Kidney (tissue), 14 donors: ENCODE data around the gene LRRC45. TPM values are rescaled to one million over a fixed set of nuclear protein-coding genes. Genes with fewer than 3 reads are reported as not detected.
A peak's percentile ranks its signal among the peaks of the same experiment; 100 is the strongest.

Source experiments
- DNase-seq, 5 donors: peaks; one replicate each; pipeline ENCODE4 v3.0.0-alpha.2; 2013 to 2020
- FAIRE-seq: peaks from 2 replicates; lab custom pipeline; 2012; peaks lifted over from hg19 to GRCh38; lab: Jason Lieb, UNC
- H3K27ac ChIP-seq, 2 donors: one replicate each; pipeline ENCODE4 v1.7.0; 2013; ENCODE audit warnings: low read depth in 2 of 2, low read length in 2 of 2, inconsistent platforms in 1 of 2
- H3K27me3 ChIP-seq: one replicate; pipeline ENCODE4 v1.7.1; 2013; ENCODE audit warnings: low read length, inconsistent platforms; ENCODE audit not compliant: control insufficient read depth, insufficient read depth
- H3K36me3 ChIP-seq, 3 donors: one replicate each; pipeline versions ENCODE4 v1.7.0 to v1.7.1; 2013; ENCODE audit warnings: low read length in 3 of 3, control low read depth in 1 of 3, inconsistent platforms in 1 of 3; ENCODE audit not compliant: insufficient read depth in 3 of 3, control insufficient read depth in 2 of 3
- H3K4me1 ChIP-seq, 3 donors: one replicate each; pipeline versions ENCODE4 v1.7.0 to v1.7.1; 2013; ENCODE audit warnings: low read length in 3 of 3, inconsistent platforms in 1 of 3, low read depth in 1 of 3; ENCODE audit not compliant: control insufficient read depth in 2 of 3, insufficient read depth in 2 of 3
- H3K4me3 ChIP-seq, 3 donors: one replicate each; pipeline versions ENCODE4 v1.7.0 to v1.8.1; 2013; ENCODE audit warnings: low read length in 3 of 3, control low read depth in 1 of 3, inconsistent platforms in 1 of 3
- H3K9ac ChIP-seq, 3 donors: one replicate each; pipeline versions ENCODE4 v1.7.0 to v1.7.1; 2013; ENCODE audit warnings: low read length in 3 of 3, control low read depth in 1 of 3, inconsistent platforms in 1 of 3
- H3K9me3 ChIP-seq, 3 donors: one replicate each; pipeline versions ENCODE4 v1.7.0 to v1.7.1; 2013; ENCODE audit warnings: low read length in 3 of 3, control low read depth in 1 of 3, inconsistent platforms in 1 of 3; ENCODE audit not compliant: control insufficient read depth in 2 of 3, insufficient read depth in 1 of 3
- CTCF ChIP-seq: IDR thresholded peaks from 3 replicates; pipeline ENCODE4 v1.5.1; 2012; ENCODE audit warnings: mild to moderate bottlenecking, moderate library complexity, borderline replicate concordance; ENCODE audit not compliant: insufficient read depth; ENCODE audit errors: extremely low read depth
- intact Hi-C: fragments of 100-400 bp; cut with DNase I; formaldehyde crosslinking; loops from one replicate; pipeline ENCODE4 v1.11.1; 2022
- polyA plus RNA-seq: library from polyadenylated mRNA; stranded (reverse); fragments of 350-450 nt; fragmentation: Illumina TruSeq; extraction: RNeasy Lipid Tissue Mini Kit (QIAGEN cat#74804); gene quantifications from one replicate; pipeline ENCODE4 v1.2.3, GENCODE V29; 2014; ENCODE audit warnings: low read depth, low replicate concordance; ENCODE audit not compliant: insufficient read depth
- total RNA-seq: library from RNA; stranded (reverse); fragmentation: NEBNext Ultra II Directional; extraction: Animal tissue kit (Norgen Biotek cat#: 25700); gene quantifications from one replicate; pipeline ENCODE4 v1.2.1, GENCODE V29; 2021
- donor health status: control.
- donor health status: control.
- donor health status: control.
- donor health status: control.
- donor health status: control.
- donor health status: DM: yes; HTN: yes; CAD: no.
- donor health status: Normal renal cell carcinoma (clear cell type).

LRRC45 gene
- total and polyA plus RNA-seq, 2 donors from 2014 or later = 9.9 TPM

GRCh38 chr17:82058230-82058854 lies 35.2 kb downstream of the LRRC45 start:
- DNase-seq (peak in 1 of 5 donors; percentile 65), FAIRE-seq (no peak)
- Histone ChIP-seq H3K4me1 (peaks cover 0 to 13% (median 5%) of the 10 kb centered on the region in 3 donors), H3K27ac (no peak overlapping the region), H3K9me3 (no peaks in the 10 kb centered on the region), H3K9ac (no peak overlapping the region), H3K4me3 (no peak overlapping the region), H3K27me3 (no peaks in the 10 kb centered on the region), H3K36me3 (peaks cover 0 to 30% (median 5%) of the 10 kb centered on the region in 3 donors)
- intact Hi-C loops = no loop called here
- no peak for TF ChIP-seq CTCF

- Histone ChIP-seq H3K4me1 (peaks cover 0 to 11% (median 4%) of the 10 kb centered on the region in 3 donors), H3K9me3 (no peaks in the 10 kb centered on the region), H3K36me3 (peaks cover 0 to 28% (median 5%) of the 10 kb centered on the region in 3 donors), H3K4me3 (no peak overlapping the region), H3K27me3 (no peaks in the 10 kb centered on the region), H3K9ac (no peak overlapping the region), H3K27ac (no peak overlapping the region)
- FAIRE-seq (no peak), DNase-seq (no peak)
- intact Hi-C loops = no loop called here
- no peak for TF ChIP-seq CTCF
These were observed 35.7 kb downstream of the LRRC45 start for GRCh38 chr17:82058855-82059249.

- no peak for FAIRE-seq
- H3K9me3 ChIP-seq = no peaks in the 10 kb centered on the region
These were observed 36.3 kb downstream of the LRRC45 start for GRCh38 chr17:82059272-82060000.

More at GRCh38 chr17:82059272-82060000, 36.3 kb downstream of the LRRC45 start:
- Histone ChIP-seq H3K4me3 (no peak overlapping the region), H3K36me3 (peaks cover 0 to 27% (median 5%) of the 10 kb centered on the region in 3 donors), H3K27me3 (no peaks in the 10 kb centered on the region), H3K27ac (no peak overlapping the region), H3K4me1 (peaks cover 0 to 16% (median 4%) of the 10 kb centered on the region in 3 donors), H3K9ac (no peak overlapping the region)
- intact Hi-C loops = no loop called here
- peak in 1 of 5 donors; percentile 63 for DNase-seq
- no peak for TF ChIP-seq CTCF
